Keratinocyte (primary cell): Measurements from ENCODE around the gene MDM4. TPM values are rescaled to one million over a fixed set of nuclear protein-coding genes. Genes with fewer than 3 reads are reported as not detected.
A peak's percentile ranks its signal among the peaks of the same experiment; 100 is the strongest.

ENCODE experiments used
- DNase-seq: peaks from one replicate; pipeline ENCODE4 v3.0.0-alpha.2; 2011; ENCODE audit warnings: low read depth, missing footprints, low spot score
- FAIRE-seq: peaks from 2 replicates; lab custom pipeline; 2011; peaks lifted over from hg19 to GRCh38; lab: Jason Lieb, UNC
- H2AFZ ChIP-seq: 2 replicates; pipeline ENCODE4 v1.6.0; 2012; ENCODE audit warnings: low read length, control low read depth, inconsistent platforms; ENCODE audit not compliant: control insufficient read depth
- H3K27ac ChIP-seq: 2 replicates; pipeline ENCODE4 v1.5.1; 2011; ENCODE audit warnings: low read length; ENCODE audit not compliant: control insufficient read depth, insufficient read depth
- H3K27me3 ChIP-seq: 3 replicates; pipeline ENCODE4 v1.6.0; 2011; ENCODE audit warnings: low read length; ENCODE audit not compliant: control insufficient read depth, insufficient read depth; ENCODE audit errors: extremely low read depth
- H3K36me3 ChIP-seq, 2 experiments: 2 replicates in 1 of 2; 3 replicates in 1 of 2; pipeline ENCODE4 v1.5.1; 2011; ENCODE audit warnings: low read length in 2 of 2, mild to moderate bottlenecking in 1 of 2; ENCODE audit not compliant: control insufficient read depth in 2 of 2, insufficient read depth in 2 of 2; ENCODE audit errors: extremely low read depth in 1 of 2
- H3K4me1 ChIP-seq: 3 replicates; pipeline ENCODE4 v1.5.1; 2011; ENCODE audit warnings: low read length; ENCODE audit not compliant: control insufficient read depth, insufficient read depth; ENCODE audit errors: extremely low read depth
- H3K4me2 ChIP-seq: 3 replicates; pipeline ENCODE4 v1.6.0; 2011; ENCODE audit warnings: low read depth, low read length; ENCODE audit not compliant: control insufficient read depth, insufficient read depth; ENCODE audit errors: extremely low read depth
- H3K4me3 ChIP-seq, 3 experiments: fragments of 200-600 bp in 1 of 3; sonication (generic) in 1 of 3; 2 replicates in 2 of 3; 3 replicates in 1 of 3; pipeline ENCODE4 v1.5.1; 2011 to 2016; ENCODE audit warnings: low read length in 3 of 3, mild to moderate bottlenecking in 3 of 3, control low read depth in 2 of 3, inconsistent platforms in 1 of 3, low read depth in 1 of 3, mixed read lengths in 1 of 3, mixed run types in 1 of 3, moderate library complexity in 1 of 3; ENCODE audit not compliant: control insufficient read depth in 2 of 3, insufficient read depth in 2 of 3; ENCODE audit errors: extremely low read depth in 1 of 3
- H3K79me2 ChIP-seq: 2 replicates; pipeline ENCODE4 v1.6.0; 2012; ENCODE audit warnings: low read length; ENCODE audit not compliant: control insufficient read depth, insufficient read depth
- H3K9ac ChIP-seq: 3 replicates; pipeline ENCODE4 v1.6.0; 2011; ENCODE audit warnings: low read length; ENCODE audit not compliant: control insufficient read depth, insufficient read depth; ENCODE audit errors: extremely low read depth
- H3K9me1 ChIP-seq: 3 replicates; pipeline ENCODE4 v1.6.0; 2011; ENCODE audit warnings: low read length; ENCODE audit not compliant: control insufficient read depth, insufficient read depth; ENCODE audit errors: extremely low read depth
- H3K9me3 ChIP-seq: 2 replicates; pipeline ENCODE4 v1.5.1; 2012; ENCODE audit warnings: low read depth, low read length; ENCODE audit not compliant: control insufficient read depth
- H4K20me1 ChIP-seq: 3 replicates; pipeline ENCODE4 v1.6.0; 2011; ENCODE audit warnings: low read length; ENCODE audit not compliant: control insufficient read depth, insufficient read depth; ENCODE audit errors: extremely low read depth
- EZH2 ChIP-seq: IDR thresholded peaks from one replicate; pipeline ENCODE4 v1.6.1; 2012; ENCODE audit warnings: inconsistent platforms, mild to moderate bottlenecking, low read length, moderate library complexity
- dilution Hi-C: fragments of 300-500 bp; cut with MboI; formaldehyde crosslinking; loops from one replicate; pipeline ENCODE4 v1.7.0; 2020; ENCODE audit warnings: low sequenced_read_pairs; ENCODE audit not compliant: extremely low pct_ligation_motif_present
- polyA plus RNA-seq, 5 experiments: library from polyadenylated mRNA; depleted of rRNA in 3 of 5; stranded (reverse) in 3 of 5; stranded (forward) in 1 of 5; unstranded in 1 of 5; fragments of >200 nt; gene quantifications; 1 replicate in 1 of 5; 2 replicates in 3 of 5; 3 replicates in 1 of 5; pipeline versions ENCODE4 v1.2.1 to v1.2.3, GENCODE V29; 2011 to 2012; ENCODE audit warnings: missing spikeins in 2 of 5, low read depth in 1 of 5, low replicate concordance in 1 of 5
- TF ChIP-seq, protein P1 (sequence below), 3 experiments: IDR thresholded peaks in 1 of 3; conservative IDR thresholded peaks in 1 of 3; optimal IDR thresholded peaks in 1 of 3; 2 replicates in 2 of 3; 3 replicates in 1 of 3; pipeline versions ENCODE3 to v1.5.1; 2011; ENCODE audit warnings: low read length in 3 of 3, mild to moderate bottlenecking in 3 of 3, moderate library complexity in 2 of 3, control low read depth in 1 of 3, inconsistent platforms in 1 of 3; ENCODE audit not compliant: insufficient read depth in 2 of 3; ENCODE audit errors: extremely low read depth in 1 of 3

The MDM4 gene
- polyA plus RNA-seq, 1 donor (not counting 4 experiments of a cell fraction or from before 2014, with no cell fraction given): 17.8 TPM

DNA sequence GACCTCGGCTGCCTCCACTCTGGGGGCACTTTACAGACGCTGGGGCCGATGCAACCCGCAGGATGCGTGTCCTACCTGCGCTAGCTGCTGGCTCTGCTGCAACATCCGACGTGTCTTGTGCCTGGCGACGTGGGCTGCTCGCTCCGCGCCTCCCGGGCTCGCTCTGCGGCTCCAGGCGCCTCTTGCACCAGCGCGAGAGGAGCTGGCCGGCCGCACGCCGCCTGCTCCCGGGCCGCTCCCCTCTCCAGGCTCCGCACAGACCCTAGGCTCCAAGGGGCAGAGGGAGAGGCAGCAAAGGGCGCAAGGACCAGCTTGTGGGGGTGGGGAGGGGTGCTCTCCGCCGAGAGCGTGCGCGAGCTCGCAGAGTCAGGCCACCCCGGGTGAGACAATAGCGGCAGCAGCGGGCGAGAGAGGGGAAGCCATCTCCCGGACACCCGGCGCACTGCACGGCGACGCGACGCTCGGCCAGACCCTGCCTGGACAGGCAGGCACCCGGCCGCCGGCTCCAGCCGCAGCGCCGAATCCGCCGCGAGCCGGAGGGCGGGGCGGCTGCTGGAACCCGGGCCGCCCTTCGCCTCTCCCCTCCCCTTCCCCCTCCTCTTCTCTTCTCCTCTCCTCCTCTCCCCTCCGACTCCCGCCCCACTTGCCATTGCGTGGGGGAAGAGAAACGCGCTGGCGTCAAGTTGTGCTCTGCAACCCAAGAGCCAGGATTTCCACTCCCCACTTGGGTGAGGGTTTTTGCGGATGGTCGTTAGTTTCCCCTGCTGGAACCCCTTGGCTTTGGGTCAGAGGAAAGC, 21.7 kb upstream of the MDM4 start, which contains the start of gene PIK3C2B:
Gene PIK3C2B (minus strand): TSS at position 525 of the 797 bp plus-strand sequence. CDS start 25,003 bp downstream, outside the sequence.
- no peak for FAIRE-seq
- dilution Hi-C loops: no loop called here

DNA sequence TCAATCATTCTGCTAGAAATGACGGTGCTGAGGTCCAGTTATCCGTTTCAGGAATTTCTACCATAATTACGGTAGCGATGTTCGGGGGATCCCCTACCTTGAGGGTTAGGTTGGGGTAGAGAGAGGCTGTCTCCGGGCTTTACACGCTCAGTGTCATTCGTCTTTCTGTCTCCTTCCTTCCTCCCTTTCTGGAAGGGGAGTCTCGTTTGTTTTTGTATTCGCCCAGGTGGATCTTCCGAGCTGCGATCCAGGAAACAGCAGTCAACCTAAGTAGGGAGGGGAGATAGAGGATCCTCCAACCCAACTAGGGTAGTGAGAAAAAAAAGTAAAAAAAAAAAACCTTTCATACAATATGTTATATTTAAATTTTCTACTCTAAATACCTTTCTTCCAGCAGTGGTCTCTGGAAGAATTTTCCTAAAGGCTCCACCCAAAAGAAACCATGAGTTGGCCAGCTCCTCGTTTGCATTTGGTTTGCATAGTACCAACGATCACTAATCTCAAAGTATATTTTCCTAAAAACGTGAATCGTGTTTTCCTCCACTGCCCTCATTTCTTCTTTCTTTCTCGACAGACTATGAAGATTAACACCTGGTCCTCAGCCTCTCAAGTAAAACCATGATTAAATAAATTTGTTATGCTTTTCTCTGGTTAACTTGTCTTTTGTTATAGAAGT, 21.0 kb upstream of the MDM4 start:
- Histone ChIP-seq H3K4me2 (peak overlapping the region; percentile 99), H3K36me3 (no peaks in the 10 kb centered on the region), H3K4me3 (peak overlapping the region; percentile 72 to 86 (median 85)), H3K4me1 (peaks cover 15% of the 10 kb centered on the region), H3K27ac (peak overlapping the region; percentile 48), H3K79me2 (no peaks in the 10 kb centered on the region), H3K9me3 (no peaks in the 10 kb centered on the region), H3K27me3 (no peaks in the 10 kb centered on the region), H3K9ac (peak overlapping the region; percentile 74), H2AFZ (peak overlapping the region; percentile 96), H3K9me1 (no peaks in the 10 kb centered on the region), H4K20me1 (no peaks in the 10 kb centered on the region)
- FAIRE-seq (no peak), DNase-seq (no peak)
- dilution Hi-C loops: no loop called here
- no peak for TF ChIP-seq EZH2
- TF ChIP-seq, protein P1, sequence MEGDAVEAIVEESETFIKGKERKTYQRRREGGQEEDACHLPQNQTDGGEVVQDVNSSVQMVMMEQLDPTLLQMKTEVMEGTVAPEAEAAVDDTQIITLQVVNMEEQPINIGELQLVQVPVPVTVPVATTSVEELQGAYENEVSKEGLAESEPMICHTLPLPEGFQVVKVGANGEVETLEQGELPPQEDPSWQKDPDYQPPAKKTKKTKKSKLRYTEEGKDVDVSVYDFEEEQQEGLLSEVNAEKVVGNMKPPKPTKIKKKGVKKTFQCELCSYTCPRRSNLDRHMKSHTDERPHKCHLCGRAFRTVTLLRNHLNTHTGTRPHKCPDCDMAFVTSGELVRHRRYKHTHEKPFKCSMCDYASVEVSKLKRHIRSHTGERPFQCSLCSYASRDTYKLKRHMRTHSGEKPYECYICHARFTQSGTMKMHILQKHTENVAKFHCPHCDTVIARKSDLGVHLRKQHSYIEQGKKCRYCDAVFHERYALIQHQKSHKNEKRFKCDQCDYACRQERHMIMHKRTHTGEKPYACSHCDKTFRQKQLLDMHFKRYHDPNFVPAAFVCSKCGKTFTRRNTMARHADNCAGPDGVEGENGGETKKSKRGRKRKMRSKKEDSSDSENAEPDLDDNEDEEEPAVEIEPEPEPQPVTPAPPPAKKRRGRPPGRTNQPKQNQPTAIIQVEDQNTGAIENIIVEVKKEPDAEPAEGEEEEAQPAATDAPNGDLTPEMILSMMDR (optimal IDR thresholded peaks at IDR 0.05 in 1 of 3, IDR thresholded peaks at IDR 0.05 in 1 of 3, conservative IDR thresholded peaks at IDR 0.05 in 1 of 3; ENCODE audit: extremely low read depth in 1 of 3, insufficient read depth in 2 of 3, low read length in 3 of 3): no peak

More for the DNA sequence above, 21.7 kb upstream of the MDM4 start, which contains the start of gene PIK3C2B:
- H3K27ac ChIP-seq: peak within 1 kb of the TSS; percentile 48
- peak within 1 kb of the TSS; percentile 74 for H3K9ac ChIP-seq
- no peaks in the 10 kb centered on the region for H3K9me1 ChIP-seq
- no peaks in the 10 kb centered on the region for H3K27me3 ChIP-seq
- peak within 1 kb of the TSS; percentile 72 to 86 (median 85) for H3K4me3 ChIP-seq
- peak within 1 kb of the TSS; percentile 99 for H3K4me2 ChIP-seq
- peak within 1 kb of the TSS; percentile 96 for H2AFZ ChIP-seq
- H4K20me1 ChIP-seq: no peaks in the 10 kb centered on the region
- DNase-seq: no peak
- no peaks in the 10 kb centered on the region for H3K9me3 ChIP-seq
- TF ChIP-seq, protein P1 (optimal IDR thresholded peaks at IDR 0.05 in 1 of 3, IDR thresholded peaks at IDR 0.05 in 1 of 3, conservative IDR thresholded peaks at IDR 0.05 in 1 of 3; ENCODE audit: extremely low read depth in 1 of 3, insufficient read depth in 2 of 3, low read length in 3 of 3): peak; percentile 23 to 78 (median 66)
- TF ChIP-seq EZH2: no peak
- no peaks in the 10 kb centered on the region for H3K79me2 ChIP-seq
- peaks cover 15% of the 10 kb centered on the region for H3K4me1 ChIP-seq
- H3K36me3 ChIP-seq: no peaks in the 10 kb centered on the region
